HG03159 (cell line): Measurements from ENCODE around the gene OR5L2.
"Not testable (repeated sequence)": the region's sequence is repeated elsewhere in the genome, so short reads cannot be mapped to it uniquely, and the experiment has no call there.

ENCODE experiments used
- ATAC-seq: cut with Tn5 transposase; IDR thresholded peaks from one replicate; pipeline ENCODE4 v1.9.1; 2021; ENCODE audit warnings: mild to moderate bottlenecking, moderate library complexity; ENCODE audit not compliant: unreplicated experiment

Gene OR5L2

GRCh38 chr11:55826919-55827318 is at the start of gene OR5L2:
TSS of gene OR5L2 (plus strand) at chr11:55827219. CDS start at chr11:55827219, 0 bp downstream.
- no peak for ATAC-seq

GRCh38 chr11:55791606-55792005 is 35.4 kb upstream of the OR5L2 start:
- no peak for ATAC-seq

- no peak for ATAC-seq
Measured at GRCh38 chr11:55793321-55793720, 33.7 kb upstream of the OR5L2 start.

- no peak for ATAC-seq
Measured at GRCh38 chr11:55795256-55795655, 31.8 kb upstream of the OR5L2 start, which contains the start of gene OR5D14. TSS of gene OR5D14 (plus strand) at chr11:55795556. CDS start at chr11:55795556, 0 bp downstream.

GRCh38 chr11:55806248-55806647 is 20.8 kb upstream of the OR5L2 start:
- ATAC-seq, result no peak

- ATAC-seq, result no peak
Measured at GRCh38 chr11:55811067-55811466, 16.0 kb upstream of the OR5L2 start, which contains the start of gene OR5L1. TSS of gene OR5L1 (plus strand) at chr11:55811367. CDS start at chr11:55811467, 100 bp downstream.

GRCh38 chr11:55819330-55819729 is 7.7 kb upstream of the OR5L2 start, which contains the start of gene OR5D18:
TSS of gene OR5D18 (plus strand) at chr11:55819630. CDS start at chr11:55819630, 0 bp downstream.
- ATAC-seq, result no peak

- ATAC-seq, result no peak
Measured at GRCh38 chr11:55838452-55838851, 11.4 kb downstream of the OR5L2 start, which contains the start of gene OR5D16. TSS of gene OR5D16 (plus strand) at chr11:55838752. CDS start at chr11:55838752, 0 bp downstream.

- no peak for ATAC-seq
Measured at GRCh38 chr11:55847453-55847852, 20.4 kb downstream of the OR5L2 start.

GRCh38 chr11:55849037-55849436 is 22.0 kb downstream of the OR5L2 start:
- ATAC-seq, result no peak

GRCh38 chr11:55852141-55852540 is 25.1 kb downstream of the OR5L2 start:
- ATAC-seq, result no peak

GRCh38 chr11:55854704-55855103 is 27.7 kb downstream of the OR5L2 start:
- ATAC-seq, result no peak

- not testable (repeated sequence) for ATAC-seq
Measured at GRCh38 chr11:55867354-55867753, 40.3 kb downstream of the OR5L2 start.

GRCh38 chr11:55872731-55873130 is 45.7 kb downstream of the OR5L2 start:
- not testable (repeated sequence) for ATAC-seq

- ATAC-seq, result not testable (repeated sequence)
Measured at GRCh38 chr11:55873146-55873545, 46.1 kb downstream of the OR5L2 start.
